ENCODE results near the gene INPP5A. TPM values are rescaled to one million over a fixed set of nuclear protein-coding genes. Genes with fewer than 3 reads are reported as not detected.

The INPP5A gene
- total RNA-seq, 2 experiments from 2014 or later: 7.4 to 7.5 TPM

DNA sequence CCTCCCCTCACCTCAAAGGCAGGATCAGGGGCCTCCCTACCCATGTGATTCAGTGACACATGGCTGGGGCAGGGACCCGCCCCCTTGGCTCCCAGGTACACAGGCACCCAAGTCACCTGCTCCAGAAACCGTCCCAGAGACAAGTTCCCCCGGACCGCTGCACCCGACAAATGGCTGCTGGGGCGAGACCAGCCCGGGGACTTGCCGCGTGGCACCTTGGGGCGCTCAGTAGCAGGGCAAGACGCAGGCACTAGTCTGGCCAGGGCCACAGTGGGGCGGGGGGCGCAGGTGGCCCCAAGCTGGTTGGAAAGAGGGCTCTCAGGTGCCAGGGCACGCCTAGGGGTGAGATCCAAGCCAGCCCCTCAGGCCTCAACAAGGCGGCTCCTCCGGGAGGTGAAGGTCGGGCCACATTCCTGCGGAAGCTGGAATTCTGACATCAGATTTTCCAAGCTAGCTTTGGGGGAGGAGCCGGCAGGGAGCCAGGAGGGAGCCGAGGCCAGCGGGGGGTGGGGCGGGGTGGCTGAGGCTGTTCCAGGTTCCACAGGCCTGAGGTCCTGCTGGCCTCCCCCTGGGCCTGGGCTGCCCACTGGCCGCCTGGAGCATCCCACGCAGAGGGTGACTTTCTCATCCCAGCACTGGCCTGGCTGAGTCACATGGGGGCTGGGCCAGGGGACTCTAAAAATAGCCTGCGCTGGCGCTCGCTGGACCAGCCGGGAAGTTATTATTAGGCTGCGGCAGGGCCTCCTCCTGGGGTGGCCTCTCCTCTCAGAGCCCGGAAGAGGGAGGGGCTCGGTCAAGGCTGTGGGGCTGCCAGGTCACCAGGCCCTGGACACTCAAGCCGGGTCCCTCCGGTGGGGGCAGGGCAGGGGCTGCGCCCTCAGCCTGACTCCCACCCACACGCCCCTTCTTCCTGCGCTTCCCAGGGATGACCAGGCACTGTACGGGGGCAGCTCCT is 20.5 kb upstream of the INPP5A start:
- DNase-seq: no peak
- ChIA-PET CTCF (no interaction called here), POLR2A (no interaction called here)
- Mint-ChIP-seq H3K4me1 (ENCODE audit: low read depth) (no peaks in the 10 kb centered on the region), H3K36me3 (no peaks in the 10 kb centered on the region), H3K27ac (no peak overlapping the region), H3K27me3 (peaks cover 2% of the 10 kb centered on the region), H3K9me3 (no peaks in the 10 kb centered on the region), H3K4me3 (no peak overlapping the region)
- intact Hi-C loops (cut with micrococcal nuclease): no loop called here

- H3K27me3 Mint-ChIP-seq: peaks cover 2% of the 10 kb centered on the region
- no peaks in the 10 kb centered on the region for H3K9me3 Mint-ChIP-seq
- CTCF ChIA-PET: no interaction called here
- POLR2A ChIA-PET: no interaction called here
- intact Hi-C loops (cut with micrococcal nuclease): no loop called here
- no peaks in the 10 kb centered on the region for H3K36me3 Mint-ChIP-seq
- H3K27ac Mint-ChIP-seq: no peak overlapping the region
- no peaks in the 10 kb centered on the region for H3K4me1 Mint-ChIP-seq (ENCODE audit: low read depth)
- no peak overlapping the region for H3K4me3 Mint-ChIP-seq
- no peak for DNase-seq
Observed at GRCh38 chr10:132517951-132518521, 19.6 kb upstream of the INPP5A start.

DNA sequence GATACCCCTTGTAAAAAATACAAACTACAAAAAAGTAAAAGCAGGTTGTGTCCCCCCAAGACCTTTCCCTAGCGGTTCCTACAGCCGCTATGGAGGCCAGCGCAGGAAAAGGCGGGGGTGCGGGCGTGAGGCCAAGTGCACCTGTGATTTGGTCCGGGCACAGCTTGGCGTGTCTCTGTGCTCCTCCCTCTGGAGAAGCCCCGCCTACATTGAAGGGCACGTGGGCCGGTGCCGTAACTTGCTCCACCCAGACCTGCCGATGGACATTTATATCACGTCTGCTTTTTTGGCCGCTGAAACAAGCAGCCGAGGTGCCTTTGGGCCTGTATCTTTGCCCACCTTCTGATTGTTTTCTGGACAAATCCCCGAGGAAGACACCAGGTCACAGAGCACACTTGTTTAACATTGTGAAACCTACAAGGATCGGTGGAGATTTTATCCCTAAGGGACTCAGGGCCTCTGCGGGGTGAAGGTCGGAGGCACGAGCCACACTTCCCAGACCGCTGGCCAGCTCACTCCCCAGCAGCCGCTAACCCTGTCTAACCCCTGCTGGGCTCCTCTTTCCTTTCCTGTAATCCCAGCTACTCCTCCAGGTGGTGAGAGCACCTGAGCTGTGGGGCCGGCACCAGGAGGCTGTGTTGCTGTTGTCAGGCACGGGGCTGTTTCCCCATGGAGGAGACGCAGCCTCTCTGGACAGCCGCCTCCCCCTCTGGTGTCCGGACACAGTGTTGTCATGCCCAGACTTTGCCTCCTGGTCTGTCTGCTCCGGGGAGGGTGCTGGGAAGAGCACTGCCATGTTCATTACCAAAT is 18.8 kb upstream of the INPP5A start:
- Mint-ChIP-seq H3K27ac (no peak overlapping the region), H3K27me3 (peaks cover 2% of the 10 kb centered on the region), H3K36me3 (no peaks in the 10 kb centered on the region), H3K4me3 (no peak overlapping the region), H3K9me3 (no peaks in the 10 kb centered on the region), H3K4me1 (ENCODE audit: low read depth) (no peaks in the 10 kb centered on the region)
- ChIA-PET POLR2A (no interaction called here), CTCF (no interaction called here)
- DNase-seq: no peak
- intact Hi-C loops (cut with micrococcal nuclease): no loop called here

DNA sequence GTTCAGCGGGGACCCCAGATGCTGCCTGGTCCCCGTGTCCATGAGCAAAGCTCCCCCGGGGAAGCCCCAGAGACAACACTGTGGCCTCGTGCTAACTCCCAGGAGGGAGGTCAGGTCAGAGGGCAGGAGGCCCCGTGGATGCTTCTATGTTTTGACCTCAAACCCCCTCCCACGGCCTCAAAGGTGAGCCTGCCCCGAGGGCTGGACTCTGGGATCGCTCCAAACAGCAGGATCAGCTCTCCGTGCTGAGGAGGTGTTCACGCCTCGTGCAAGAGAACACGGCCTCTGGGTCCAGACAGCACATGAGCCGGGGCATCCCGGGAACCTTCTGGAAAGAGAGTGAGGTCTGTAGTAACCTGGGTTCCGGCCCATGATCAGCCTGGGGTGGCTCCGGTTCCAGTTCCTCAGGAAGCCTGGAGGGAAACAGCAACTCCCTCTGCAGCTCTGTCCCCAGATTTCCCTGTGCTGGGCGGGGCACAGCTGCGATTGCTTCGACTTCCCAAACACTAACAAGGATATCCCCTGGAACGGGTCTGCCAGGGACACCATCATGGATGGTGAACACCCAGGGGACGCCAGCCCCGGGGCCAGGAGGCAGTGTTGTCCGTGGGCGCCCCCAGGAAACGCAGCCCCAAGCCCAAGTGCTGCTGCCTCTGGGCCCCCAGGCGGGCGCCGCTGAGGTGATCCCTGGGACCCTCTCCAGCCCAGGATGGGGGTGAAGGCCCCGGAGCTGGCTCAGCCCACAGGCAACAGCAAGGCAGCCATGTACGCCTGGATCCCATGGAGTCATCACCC is 18.0 kb upstream of the INPP5A start:
- no peak for DNase-seq
- peaks cover 9% of the 10 kb centered on the region for H3K27me3 Mint-ChIP-seq
- intact Hi-C loops (cut with micrococcal nuclease): no loop called here
- H3K4me1 Mint-ChIP-seq (ENCODE audit: low read depth): no peaks in the 10 kb centered on the region
- CTCF ChIA-PET: no interaction called here
- H3K9me3 Mint-ChIP-seq: no peaks in the 10 kb centered on the region
- no peaks in the 10 kb centered on the region for H3K36me3 Mint-ChIP-seq
- no peak overlapping the region for H3K27ac Mint-ChIP-seq
- H3K4me3 Mint-ChIP-seq: no peak overlapping the region
- POLR2A ChIA-PET: no interaction called here

DNA sequence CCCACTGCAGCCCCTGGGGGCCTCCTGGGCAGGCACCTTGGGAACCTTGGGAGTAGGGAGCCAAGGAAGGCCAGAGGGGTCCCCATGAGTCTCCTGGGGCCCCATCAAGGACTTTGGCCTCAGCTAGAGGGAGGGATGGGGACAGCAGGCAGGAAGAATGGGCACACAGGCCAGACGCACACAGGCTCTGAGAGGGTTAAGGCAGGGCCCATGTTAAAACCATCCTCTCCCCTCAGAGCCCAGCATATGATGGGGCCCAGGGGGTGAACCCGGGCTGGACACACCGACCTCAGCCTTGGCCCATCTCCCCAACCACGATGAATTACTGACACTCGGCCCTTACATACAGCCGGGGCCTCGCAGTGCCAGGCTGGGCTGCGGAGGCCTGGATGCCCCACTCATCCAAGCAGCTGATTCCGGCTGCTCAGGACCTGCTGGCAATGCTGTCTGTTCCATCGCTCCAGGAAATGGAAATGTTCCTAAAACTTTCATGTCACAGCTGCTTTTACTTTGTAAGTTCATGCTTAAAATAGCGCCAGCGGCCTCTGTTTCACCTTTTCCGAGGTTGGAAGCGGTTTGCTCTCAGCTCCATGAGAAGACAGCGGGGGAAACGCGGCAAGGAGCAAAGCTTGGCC is 17.3 kb upstream of the INPP5A start:
- intact Hi-C loops (cut with micrococcal nuclease): no loop called here
- Mint-ChIP-seq H3K27me3 (peaks cover 11% of the 10 kb centered on the region), H3K36me3 (no peaks in the 10 kb centered on the region), H3K27ac (no peak overlapping the region), H3K4me1 (ENCODE audit: low read depth) (no peaks in the 10 kb centered on the region), H3K4me3 (no peak overlapping the region), H3K9me3 (no peaks in the 10 kb centered on the region)
- CTCF ChIA-PET: no interaction called here
- DNase-seq: no peak
- POLR2A ChIA-PET: no interaction called here

DNA sequence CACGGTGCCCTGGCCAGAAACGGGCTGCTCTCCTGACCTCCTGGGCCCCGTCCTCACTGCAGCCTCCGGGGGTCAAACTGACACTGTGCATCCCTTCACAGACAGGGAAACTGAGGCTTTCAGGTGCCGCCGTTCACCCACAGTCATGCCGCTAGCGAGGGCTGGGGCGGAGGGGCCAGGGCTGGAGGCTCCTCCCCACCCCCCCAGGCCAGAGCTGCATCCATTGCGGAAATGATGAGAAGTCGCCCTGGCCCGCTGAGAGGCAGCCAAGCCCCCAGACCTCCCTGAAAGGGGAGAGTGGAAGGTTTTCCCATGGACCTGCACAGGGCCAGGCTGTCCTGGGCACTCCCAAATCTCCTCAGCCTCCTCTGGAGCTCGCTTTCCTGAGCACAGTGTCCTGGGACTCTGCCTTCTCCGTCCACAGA is 16.5 kb upstream of the INPP5A start:
- ChIA-PET CTCF (no interaction called here), POLR2A (no interaction called here)
- Mint-ChIP-seq H3K36me3 (no peaks in the 10 kb centered on the region), H3K4me1 (ENCODE audit: low read depth) (no peaks in the 10 kb centered on the region), H3K9me3 (no peaks in the 10 kb centered on the region), H3K27me3 (peaks cover 13% of the 10 kb centered on the region), H3K27ac (no peak overlapping the region), H3K4me3 (no peak overlapping the region)
- no peak for DNase-seq
- intact Hi-C loops (cut with micrococcal nuclease): no loop called here

DNA sequence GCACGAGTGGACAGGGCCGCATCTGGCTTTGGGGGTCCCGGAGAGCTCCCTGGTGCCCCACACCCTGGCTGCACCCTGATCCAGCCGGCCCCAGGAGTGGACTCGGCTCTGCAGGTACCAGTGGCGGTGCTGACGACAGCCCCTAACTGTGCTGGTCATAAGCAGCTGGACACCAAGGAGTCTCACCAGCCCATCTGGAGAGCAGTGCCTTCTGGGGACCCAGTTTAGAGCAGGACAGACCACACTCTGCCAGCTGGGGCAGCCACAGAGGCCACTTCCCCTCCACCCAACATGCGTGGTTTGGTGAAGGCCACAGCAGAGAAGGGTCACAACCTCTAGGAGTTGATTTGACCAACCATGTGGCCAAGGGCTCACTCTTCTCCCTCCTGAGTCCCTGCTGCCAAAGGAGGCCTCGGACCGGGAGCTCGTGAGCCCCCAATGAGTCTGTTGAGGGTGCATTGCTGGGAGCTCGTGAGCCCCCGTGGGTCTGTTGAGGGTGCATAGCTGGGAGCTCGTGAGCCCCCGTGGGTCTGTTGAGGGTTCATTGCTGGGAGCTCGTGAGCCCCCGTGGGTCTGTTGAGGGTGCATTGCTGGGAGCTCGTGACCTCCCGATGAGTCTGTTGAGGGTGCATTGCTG is 16.0 kb upstream of the INPP5A start:
- intact Hi-C loops (cut with micrococcal nuclease): no loop called here
- no peaks in the 10 kb centered on the region for H3K36me3 Mint-ChIP-seq
- CTCF ChIA-PET: no interaction called here

DNA sequence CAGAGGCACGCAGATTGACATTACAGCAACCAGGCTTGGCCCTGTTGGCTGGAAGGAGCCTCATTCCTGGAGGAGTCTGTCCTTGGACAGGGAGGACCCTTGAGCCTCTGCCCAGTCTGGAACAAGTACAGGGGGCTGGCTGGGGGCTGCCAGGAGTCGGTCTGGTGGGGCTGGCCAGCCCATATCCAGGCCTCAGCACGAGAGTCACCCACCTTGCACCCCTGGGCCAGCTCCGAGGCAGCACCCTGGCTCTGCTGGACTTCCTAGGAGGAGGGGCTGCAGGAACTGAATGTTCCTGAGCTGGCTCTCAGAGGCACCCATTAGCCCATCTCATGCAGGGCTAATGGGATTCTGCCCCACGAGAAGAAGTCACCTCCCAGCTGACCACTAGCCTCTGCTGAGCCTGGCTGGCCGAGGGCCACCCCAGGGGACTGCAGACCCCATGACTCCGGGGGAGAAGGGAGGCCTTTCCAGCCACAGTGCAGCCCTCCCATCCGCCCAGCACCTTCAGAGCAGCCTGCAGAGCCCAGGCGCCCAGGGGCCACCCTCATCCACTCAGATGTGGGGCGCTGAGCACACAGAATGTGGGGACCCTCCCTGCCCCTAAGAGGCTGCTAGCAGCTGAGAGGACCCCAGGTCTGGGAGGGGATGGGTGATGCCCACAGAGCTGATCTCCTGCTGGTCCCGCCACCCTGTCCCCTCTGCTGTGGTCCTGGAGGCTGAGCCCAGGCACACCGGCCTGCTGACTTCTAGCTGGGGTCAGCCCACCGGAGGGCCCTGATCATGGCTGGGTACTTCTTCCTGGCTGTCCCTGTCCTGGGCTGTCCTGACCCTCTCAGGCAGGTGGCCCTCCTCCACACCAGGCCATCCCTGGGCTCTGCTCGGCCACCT is 14.8 kb upstream of the INPP5A start:
- ChIA-PET POLR2A (interaction anchor here (0.6 kb wide), 1 partner anchor 47 kb away, joined by 4 read pairs; no protein-coding TSS in a partner anchor), CTCF (no interaction called here)
- no peaks in the 10 kb centered on the region for H3K4me1 Mint-ChIP-seq (ENCODE audit: low read depth)
- no peaks in the 10 kb centered on the region for H3K9me3 Mint-ChIP-seq
- H3K27ac Mint-ChIP-seq: no peak overlapping the region
- peaks cover 16% of the 10 kb centered on the region for H3K27me3 Mint-ChIP-seq
- H3K4me3 Mint-ChIP-seq: no peak overlapping the region
- no peaks in the 10 kb centered on the region for H3K36me3 Mint-ChIP-seq
- DNase-seq: no peak
- intact Hi-C loops (cut with micrococcal nuclease): no loop called here

More for the DNA sequence above, 16.0 kb upstream of the INPP5A start:
- Mint-ChIP-seq H3K27ac (no peak overlapping the region), H3K9me3 (no peaks in the 10 kb centered on the region), H3K4me3 (no peak overlapping the region), H3K4me1 (ENCODE audit: low read depth) (no peaks in the 10 kb centered on the region), H3K27me3 (peaks cover 13% of the 10 kb centered on the region)
- POLR2A ChIA-PET: no interaction called here
- no peak for DNase-seq

GRCh38 chr10:132523561-132524442 is 13.8 kb upstream of the INPP5A start:
- Mint-ChIP-seq H3K9me3 (peaks cover 2% of the 10 kb centered on the region), H3K4me3 (no peak overlapping the region), H3K36me3 (no peaks in the 10 kb centered on the region), H3K27me3 (peaks cover 21% of the 10 kb centered on the region), H3K27ac (no peak overlapping the region), H3K4me1 (ENCODE audit: low read depth) (no peaks in the 10 kb centered on the region)
- DNase-seq: no peak
- intact Hi-C loops (cut with micrococcal nuclease): no loop called here
- ChIA-PET CTCF (interaction anchor here (1.5 kb wide), 1 partner anchor 115 kb away, joined by 3 read pairs; no protein-coding TSS in a partner anchor), POLR2A (interaction anchor here (0.6 kb wide), 1 partner anchor 46 kb away, joined by 4 read pairs; no protein-coding TSS in a partner anchor)
